PFSK-1 (cell line): ENCODE data around the gene HAP1.

Source experiments
- FOXP2 ChIP-seq: optimal IDR thresholded peaks from 2 replicates; pipeline ENCODE3; 2011; ENCODE audit warnings: borderline replicate concordance, control low read depth, inconsistent platforms; ENCODE audit not compliant: insufficient read depth; ENCODE audit errors: extremely low read length, extremely low read depth
- POLR2AphosphoS5 ChIP-seq: IDR thresholded peaks from 2 replicates; pipeline ENCODE4 v1.6.1; 2012; ENCODE audit warnings: low read depth, mild to moderate bottlenecking, control low read depth, low read length, moderate library complexity
- SIN3A ChIP-seq: IDR thresholded peaks from 2 replicates; pipeline ENCODE4 v1.6.1; 2012; ENCODE audit warnings: mild to moderate bottlenecking, low read length, moderate library complexity, borderline replicate concordance; ENCODE audit not compliant: insufficient read depth
- TAF1 ChIP-seq: IDR thresholded peaks from 2 replicates; pipeline ENCODE4 v1.6.1; 2012; ENCODE audit warnings: low read length, control low read depth, borderline replicate concordance; ENCODE audit not compliant: insufficient read depth
- TF ChIP-seq, protein P1 (sequence below), 2 experiments: IDR thresholded peaks; 2 replicates each; pipeline versions ENCODE4 v1.6.1 to v1.8.0; 2011 to 2012; ENCODE audit warnings: low read depth in 2 of 2, low read length in 2 of 2, control low read depth in 1 of 2, inconsistent platforms in 1 of 2, mild to moderate bottlenecking in 1 of 2, moderate library complexity in 1 of 2; ENCODE audit not compliant: insufficient read depth in 1 of 2

HAP1 gene

DNA sequence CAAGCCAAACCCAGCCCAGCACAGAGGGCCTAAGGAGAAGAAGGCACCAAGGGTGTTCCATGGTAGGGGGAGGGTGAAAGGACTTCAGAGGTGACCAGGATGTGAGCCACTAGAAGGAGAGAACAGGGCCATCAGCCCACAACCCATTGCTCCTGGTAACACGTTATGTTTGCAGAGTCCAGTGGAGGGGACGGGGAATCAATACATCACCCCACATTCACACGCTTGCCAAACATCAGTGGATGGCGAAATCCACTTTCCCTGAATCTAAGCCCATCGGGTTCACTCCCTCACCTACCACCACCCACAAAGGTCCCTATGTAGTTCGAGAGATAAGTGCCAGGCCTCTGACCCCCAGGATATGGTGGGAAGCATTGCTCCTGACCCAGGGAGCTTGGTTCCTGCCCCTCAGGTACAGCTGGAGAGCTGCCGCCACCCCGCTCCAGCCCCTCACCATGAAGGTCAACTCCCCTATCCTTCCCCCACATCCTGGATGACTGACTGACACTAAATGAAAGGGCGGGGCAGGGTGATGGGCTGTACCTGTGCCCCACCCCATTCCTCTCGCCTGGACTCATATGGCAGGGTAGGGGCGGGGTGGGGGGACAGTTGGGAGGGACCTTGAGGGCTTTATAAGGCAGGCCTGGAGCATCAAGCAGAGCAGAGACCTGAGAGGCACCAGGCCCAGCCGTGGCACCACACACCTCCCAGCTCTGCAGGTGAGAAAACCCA, 22.6 kb downstream of the HAP1 start, which contains the start of gene GAST:
TSS of gene GAST (plus strand) at position 663 of the 732 bp plus-strand sequence. CDS start 3,106 bp downstream, outside the sequence.
- TF ChIP-seq FOXP2 (no peak), POLR2AphosphoS5 (no peak), SIN3A (no peak), TAF1 (no peak)
- TF ChIP-seq, protein P1, sequence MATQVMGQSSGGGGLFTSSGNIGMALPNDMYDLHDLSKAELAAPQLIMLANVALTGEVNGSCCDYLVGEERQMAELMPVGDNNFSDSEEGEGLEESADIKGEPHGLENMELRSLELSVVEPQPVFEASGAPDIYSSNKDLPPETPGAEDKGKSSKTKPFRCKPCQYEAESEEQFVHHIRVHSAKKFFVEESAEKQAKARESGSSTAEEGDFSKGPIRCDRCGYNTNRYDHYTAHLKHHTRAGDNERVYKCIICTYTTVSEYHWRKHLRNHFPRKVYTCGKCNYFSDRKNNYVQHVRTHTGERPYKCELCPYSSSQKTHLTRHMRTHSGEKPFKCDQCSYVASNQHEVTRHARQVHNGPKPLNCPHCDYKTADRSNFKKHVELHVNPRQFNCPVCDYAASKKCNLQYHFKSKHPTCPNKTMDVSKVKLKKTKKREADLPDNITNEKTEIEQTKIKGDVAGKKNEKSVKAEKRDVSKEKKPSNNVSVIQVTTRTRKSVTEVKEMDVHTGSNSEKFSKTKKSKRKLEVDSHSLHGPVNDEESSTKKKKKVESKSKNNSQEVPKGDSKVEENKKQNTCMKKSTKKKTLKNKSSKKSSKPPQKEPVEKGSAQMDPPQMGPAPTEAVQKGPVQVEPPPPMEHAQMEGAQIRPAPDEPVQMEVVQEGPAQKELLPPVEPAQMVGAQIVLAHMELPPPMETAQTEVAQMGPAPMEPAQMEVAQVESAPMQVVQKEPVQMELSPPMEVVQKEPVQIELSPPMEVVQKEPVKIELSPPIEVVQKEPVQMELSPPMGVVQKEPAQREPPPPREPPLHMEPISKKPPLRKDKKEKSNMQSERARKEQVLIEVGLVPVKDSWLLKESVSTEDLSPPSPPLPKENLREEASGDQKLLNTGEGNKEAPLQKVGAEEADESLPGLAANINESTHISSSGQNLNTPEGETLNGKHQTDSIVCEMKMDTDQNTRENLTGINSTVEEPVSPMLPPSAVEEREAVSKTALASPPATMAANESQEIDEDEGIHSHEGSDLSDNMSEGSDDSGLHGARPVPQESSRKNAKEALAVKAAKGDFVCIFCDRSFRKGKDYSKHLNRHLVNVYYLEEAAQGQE (IDR thresholded peaks at IDR 0.05; ENCODE audit: insufficient read depth in 1 of 2, low read depth in 2 of 2, low read length in 2 of 2) = no peak

DNA sequence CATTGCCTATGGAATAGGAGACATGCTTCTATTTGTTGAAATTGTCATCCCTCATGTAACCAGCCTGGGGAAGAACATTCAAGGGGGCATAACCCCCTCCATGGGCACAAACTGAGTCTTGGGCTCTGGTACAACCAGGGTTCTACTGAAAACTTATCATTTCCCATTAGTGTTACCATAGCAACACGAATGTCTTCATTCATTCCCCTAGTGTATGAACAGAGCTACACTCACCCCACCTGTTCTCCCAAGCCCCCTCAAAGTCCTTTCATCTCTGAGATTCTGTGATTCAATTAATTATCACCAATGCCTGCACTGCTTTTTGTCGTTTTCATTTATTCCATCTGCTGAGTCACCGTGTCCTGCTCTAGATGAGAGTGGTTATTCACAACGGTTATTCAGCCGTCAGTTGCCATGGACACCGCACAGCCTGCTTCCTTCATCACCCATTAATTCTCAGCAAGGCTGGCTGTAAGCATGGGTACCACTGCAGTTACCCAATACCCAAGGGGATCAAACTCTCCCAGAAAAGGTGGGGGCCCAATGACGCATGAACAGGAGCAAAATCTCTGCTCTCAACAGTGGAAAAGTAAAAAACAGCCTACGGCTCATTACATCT, 23.9 kb downstream of the HAP1 start:
- TF ChIP-seq, protein P1 (IDR thresholded peaks at IDR 0.05; ENCODE audit: insufficient read depth in 1 of 2, low read depth in 2 of 2, low read length in 2 of 2) = no peak
- TF ChIP-seq POLR2AphosphoS5 (no peak), TAF1 (no peak), SIN3A (no peak), FOXP2 (no peak)

DNA sequence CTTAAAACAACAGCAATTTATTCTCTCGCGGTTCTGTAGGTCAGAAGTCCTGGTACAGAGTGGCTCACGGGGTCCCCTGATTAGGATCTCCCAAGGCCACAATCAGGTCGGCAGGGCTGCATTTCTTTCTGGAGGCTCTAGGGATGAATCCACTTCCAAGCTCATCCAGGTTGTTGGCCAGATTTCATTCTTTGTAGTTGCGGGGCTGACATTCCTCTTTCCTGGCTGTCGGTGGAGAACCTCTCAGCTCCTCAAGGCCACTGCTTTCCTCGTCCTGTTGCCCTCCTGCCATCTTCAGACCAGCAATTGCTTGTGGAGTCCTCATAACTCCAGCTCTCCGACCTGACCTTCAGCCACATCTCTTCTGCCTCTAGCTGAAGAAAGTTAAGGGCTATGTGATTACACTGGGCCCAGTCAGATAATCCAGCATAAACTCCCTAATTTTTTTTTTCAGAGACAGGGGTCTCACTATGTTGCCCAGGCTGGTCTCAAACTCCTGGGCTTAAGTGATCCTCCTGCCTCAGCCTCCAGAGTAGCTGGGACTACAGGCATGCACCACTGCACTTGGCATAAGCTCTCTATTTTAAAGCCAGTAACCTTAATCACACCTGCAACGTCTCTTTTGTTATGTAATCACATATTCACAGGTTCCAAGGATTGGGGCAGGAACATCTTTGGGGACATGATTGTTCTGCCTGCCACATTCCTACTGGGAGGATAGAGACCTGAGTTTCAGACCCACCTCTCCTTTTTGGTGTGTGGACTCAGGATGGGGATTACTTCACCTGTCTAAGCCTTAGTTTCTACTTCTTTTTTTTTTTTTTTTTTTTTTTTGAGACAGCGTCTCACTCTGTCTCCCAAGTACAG, 26.4 kb downstream of the HAP1 start:
- no peak for TF ChIP-seq POLR2AphosphoS5
- TF ChIP-seq SIN3A = no peak
- TF ChIP-seq TAF1 = no peak
- no peak for TF ChIP-seq FOXP2
- TF ChIP-seq, protein P1 (IDR thresholded peaks at IDR 0.05; ENCODE audit: insufficient read depth in 1 of 2, low read depth in 2 of 2, low read length in 2 of 2) = no peak

DNA sequence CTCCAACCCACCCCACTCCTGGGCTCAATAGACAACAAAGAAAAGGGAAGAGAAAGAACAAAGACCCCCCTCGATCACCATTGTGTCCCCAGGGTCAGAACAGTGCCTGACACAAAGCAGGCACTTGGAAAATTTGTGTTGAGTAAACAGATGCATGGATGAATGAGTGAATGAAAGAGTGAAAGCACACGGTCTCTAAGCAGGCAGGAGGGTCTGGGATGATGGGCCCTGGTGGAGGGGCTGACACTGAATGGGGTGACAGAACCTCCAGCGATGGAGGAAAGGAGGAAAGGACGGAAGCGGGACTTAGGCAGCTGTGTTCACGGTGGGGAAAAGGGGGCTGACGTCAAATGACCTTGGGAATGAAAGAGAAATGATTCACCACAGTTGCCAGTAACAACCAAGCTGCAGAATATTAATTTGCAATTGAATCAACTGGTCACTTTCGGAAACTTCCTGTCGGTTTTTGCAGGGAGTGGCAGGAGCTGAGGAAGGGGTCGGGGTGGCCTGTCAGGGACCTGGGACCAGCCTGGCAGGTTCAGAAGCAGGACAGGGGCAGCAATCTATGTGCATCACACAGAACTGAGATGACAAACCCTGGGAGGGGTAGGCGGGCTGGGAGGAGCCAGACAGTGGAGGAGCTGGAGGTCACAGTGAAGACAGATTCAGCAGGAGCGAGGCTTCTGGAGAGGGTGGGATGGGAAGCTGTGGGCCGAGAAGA, 29.0 kb downstream of the HAP1 start:
- no peak for TF ChIP-seq POLR2AphosphoS5
- TF ChIP-seq SIN3A = no peak
- no peak for TF ChIP-seq FOXP2
- no peak for TF ChIP-seq TAF1
- TF ChIP-seq, protein P1 (IDR thresholded peaks at IDR 0.05; ENCODE audit: insufficient read depth in 1 of 2, low read depth in 2 of 2, low read length in 2 of 2) = no peak
